ENCODE measurements around the gene GAPDHS.

Gene GAPDHS

DNA sequence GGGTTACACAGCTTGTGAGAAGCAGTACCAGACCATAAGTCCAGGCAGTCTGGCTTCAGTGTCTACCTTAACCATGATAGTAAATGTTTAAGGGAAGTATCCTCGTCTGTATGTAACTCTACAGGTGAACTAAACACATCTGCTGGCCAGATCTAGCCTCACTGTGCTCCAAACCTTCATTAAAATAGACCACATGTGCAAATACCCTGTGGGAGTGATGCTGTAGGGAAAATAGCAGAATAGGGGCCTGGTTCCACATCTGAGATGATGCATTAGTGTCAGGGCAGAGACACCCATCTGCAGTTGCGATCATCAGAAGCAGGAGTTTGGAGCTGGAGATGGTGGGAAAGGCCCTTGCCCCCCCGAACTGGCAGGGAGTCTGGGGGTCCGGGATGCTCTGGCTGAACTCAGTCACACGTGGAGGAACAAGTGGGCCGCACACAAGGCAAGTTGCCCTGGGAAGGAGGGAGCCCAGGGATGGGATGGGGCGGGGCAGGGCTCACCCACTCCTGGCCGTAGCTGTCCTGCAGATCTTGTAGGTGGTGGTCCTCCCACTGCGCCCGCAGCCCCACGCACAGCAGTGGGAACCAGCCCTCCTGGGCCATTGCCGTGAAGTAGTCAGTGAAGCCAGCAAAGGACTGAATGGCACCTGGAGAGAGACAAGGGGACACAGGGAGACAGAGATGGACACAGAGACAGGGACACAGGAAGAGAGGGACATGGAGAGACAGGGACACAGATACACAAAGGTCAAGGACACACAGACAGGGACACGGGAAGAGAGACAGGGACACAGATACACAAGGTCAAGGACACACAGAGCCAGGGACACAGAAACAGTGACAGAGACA lies 19.5 kb downstream of the GAPDHS start:
- no peak overlapping the region for H3K4me2 ChIP-seq (ENCODE audit: low read length)
- no peaks in the 10 kb centered on the region for H3K9me3 ChIP-seq (ENCODE audit: control insufficient read depth, low read length)
- H3K79me2 ChIP-seq: no peaks in the 10 kb centered on the region
- no peak for TF ChIP-seq CTCF (IDR thresholded peaks at IDR 0.05)
- H3K36me3 ChIP-seq (ENCODE audit: control insufficient read depth, insufficient read depth, low read length): no peaks in the 10 kb centered on the region
- no peaks in the 10 kb centered on the region for H3K4me1 ChIP-seq
- no peak overlapping the region for H3K9ac ChIP-seq
- no peak overlapping the region for H2AFZ ChIP-seq
- H3K27me3 ChIP-seq (ENCODE audit: control insufficient read depth, insufficient read depth, low read length): no peaks in the 10 kb centered on the region
- no peak overlapping the region for H3K4me3 ChIP-seq (ENCODE audit: low read depth, low read length)
- H3K27ac ChIP-seq: no peak overlapping the region

GRCh38 chr19:35553385-35554000 lies 20.2 kb downstream of the GAPDHS start:
- H3K4me1 ChIP-seq: no peaks in the 10 kb centered on the region
- no peak overlapping the region for H3K4me3 ChIP-seq (ENCODE audit: low read depth, low read length)
- no peak overlapping the region for H3K9ac ChIP-seq
- H3K27me3 ChIP-seq (ENCODE audit: control insufficient read depth, insufficient read depth, low read length): no peaks in the 10 kb centered on the region
- H3K9me3 ChIP-seq (ENCODE audit: control insufficient read depth, low read length): no peaks in the 10 kb centered on the region
- H3K4me2 ChIP-seq (ENCODE audit: low read length): no peak overlapping the region
- TF ChIP-seq CTCF (IDR thresholded peaks at IDR 0.05): no peak
- H2AFZ ChIP-seq: no peak overlapping the region
- no peaks in the 10 kb centered on the region for H3K36me3 ChIP-seq (ENCODE audit: control insufficient read depth, insufficient read depth, low read length)
- no peaks in the 10 kb centered on the region for H3K79me2 ChIP-seq
- H3K27ac ChIP-seq: no peak overlapping the region

DNA sequence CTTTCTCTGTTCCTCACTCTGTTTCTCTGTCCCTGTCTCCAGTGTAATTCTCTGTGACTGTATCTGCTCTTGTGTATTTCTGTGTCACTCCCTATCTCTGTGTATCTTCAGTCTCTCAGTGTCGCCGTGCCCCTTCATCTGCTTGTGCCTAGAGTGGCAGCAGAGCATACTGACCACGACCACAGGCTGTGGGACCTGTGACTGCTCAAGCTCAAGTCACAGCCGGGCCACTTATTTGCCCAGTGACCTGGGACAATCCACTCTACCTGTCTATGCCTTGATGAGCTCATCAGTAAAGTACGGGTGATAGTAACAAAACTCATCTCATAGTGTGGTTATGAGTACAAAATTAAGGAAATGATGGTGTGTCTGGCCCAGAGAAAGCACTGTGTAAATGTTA lies 20.8 kb downstream of the GAPDHS start:
- H3K4me2 ChIP-seq (ENCODE audit: low read length): no peak overlapping the region
- no peak for TF ChIP-seq CTCF (IDR thresholded peaks at IDR 0.05)

DNA sequence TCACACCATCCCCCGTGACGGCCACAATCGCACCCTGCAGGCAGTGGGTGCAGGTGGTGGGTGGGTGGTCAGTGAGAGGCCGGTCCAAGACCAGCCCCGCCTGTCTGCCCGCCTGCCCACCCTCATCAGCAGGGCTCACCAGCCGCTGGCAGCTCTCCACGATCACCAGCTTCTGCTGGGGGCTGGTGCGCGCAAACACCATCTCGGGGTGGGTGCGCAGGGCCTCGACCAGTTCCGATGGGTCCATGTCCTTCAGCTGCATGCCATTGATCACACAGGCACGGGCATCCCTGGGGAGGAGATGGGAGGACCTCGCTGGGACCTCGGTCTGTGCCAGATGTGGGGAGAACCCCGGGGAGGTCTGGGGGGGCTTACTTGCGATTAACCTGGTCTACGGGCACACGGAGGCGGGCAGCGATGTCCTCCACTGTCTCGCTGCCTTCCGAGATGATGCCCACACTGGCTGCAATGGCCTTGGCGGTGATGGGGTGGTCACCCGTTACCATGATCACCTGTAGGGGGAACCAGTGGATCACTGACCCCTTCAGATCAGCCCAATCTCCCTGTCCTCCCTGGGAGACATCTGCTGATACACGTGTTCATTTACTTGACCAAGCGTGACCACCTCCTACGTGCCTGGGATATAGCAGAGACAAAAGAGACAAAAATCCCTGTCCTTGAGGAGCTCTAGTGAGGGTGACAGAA lies 22.2 kb downstream of the GAPDHS start:
- Histone ChIP-seq H2AFZ (no peak overlapping the region), H3K79me2 (no peaks in the 10 kb centered on the region), H3K9me3 (ENCODE audit: control insufficient read depth, low read length) (no peaks in the 10 kb centered on the region), H3K4me2 (ENCODE audit: low read length) (no peak overlapping the region), H3K4me3 (ENCODE audit: low read depth, low read length) (no peak overlapping the region), H3K27ac (no peak overlapping the region), H3K9ac (no peak overlapping the region), H3K27me3 (ENCODE audit: control insufficient read depth, insufficient read depth, low read length) (no peaks in the 10 kb centered on the region), H3K4me1 (no peaks in the 10 kb centered on the region), H3K36me3 (ENCODE audit: control insufficient read depth, insufficient read depth, low read length) (no peaks in the 10 kb centered on the region)
- TF ChIP-seq CTCF (IDR thresholded peaks at IDR 0.05): no peak

More for the DNA sequence above, 20.8 kb downstream of the GAPDHS start:
- H2AFZ ChIP-seq: no peak overlapping the region
- H3K27me3 ChIP-seq (ENCODE audit: control insufficient read depth, insufficient read depth, low read length): no peaks in the 10 kb centered on the region
- H3K27ac ChIP-seq: no peak overlapping the region
- H3K4me3 ChIP-seq (ENCODE audit: low read depth, low read length): no peak overlapping the region
- no peaks in the 10 kb centered on the region for H3K79me2 ChIP-seq
- no peaks in the 10 kb centered on the region for H3K36me3 ChIP-seq (ENCODE audit: control insufficient read depth, insufficient read depth, low read length)
- no peaks in the 10 kb centered on the region for H3K4me1 ChIP-seq
- no peak overlapping the region for H3K9ac ChIP-seq
- no peaks in the 10 kb centered on the region for H3K9me3 ChIP-seq (ENCODE audit: control insufficient read depth, low read length)
